B cell (primary cell): ENCODE results near the gene TMEM14B. TPM values are rescaled to one million over a fixed set of nuclear protein-coding genes. Genes with fewer than 3 reads are reported as not detected.

ENCODE experiments used
- ATAC-seq: fragments of 200-7000 bp; cut with Tn5 transposase; one replicate; pipeline ENCODE4 v1.10.0; 2021; ENCODE audit warnings: low read depth, mild to moderate bottlenecking, moderate number of reproducible peaks, moderate library complexity
- CTCF ChIA-PET: fragments of 350-600 bp; sonication (Branson Sonifier 250); formaldehyde crosslinking; loops from one replicate; lab custom pipeline; 2021; ENCODE audit warnings: antibody characterized with exemption, inconsistent platforms; lab: Charles Lee
- POLR2A ChIA-PET: fragments of 350-600 bp; sonication (Branson Sonifier 250); formaldehyde crosslinking; loops from one replicate; lab custom pipeline; 2021; ENCODE audit warnings: antibody characterized with exemption; lab: Charles Lee
- DNase-seq: peaks from one replicate; pipeline ENCODE4 v3.0.0; 2013
- H2AFZ ChIP-seq: 2 replicates; pipeline ENCODE4 v1.6.1; 2012; ENCODE audit warnings: mild to moderate bottlenecking, low read depth, low read length; ENCODE audit not compliant: insufficient read depth, poor library complexity, severe bottlenecking
- H3K27ac ChIP-seq, 2 donors: 1 replicate in 1 of 2; 2 replicates in 1 of 2; pipeline ENCODE4 v1.5.1; 2012 to 2013; ENCODE audit warnings: low read length in 2 of 2, mild to moderate bottlenecking in 2 of 2, moderate library complexity in 1 of 2
- H3K27me3 ChIP-seq, 4 experiments: fragments of 200-600 bp in 1 of 4; sonication (generic) in 1 of 4; replicated peaks in 1 of 4; 1 replicate in 2 of 4; 2 replicates in 2 of 4; pipeline versions ENCODE4 v1.6.1 to v1.7.0; 2013 to 2016; ENCODE audit warnings: low read length in 3 of 4, mild to moderate bottlenecking in 2 of 4, mixed read lengths in 1 of 4, moderate library complexity in 1 of 4; ENCODE audit not compliant: insufficient read depth in 4 of 4, control insufficient read depth in 3 of 4; ENCODE audit errors: control extremely low read depth in 1 of 4
- H3K36me3 ChIP-seq, 2 experiments: replicated peaks in 1 of 2; 1 replicate in 1 of 2; 2 replicates in 1 of 2; pipeline versions ENCODE4 v1.6.1 to v1.7.1; 2013; ENCODE audit warnings: low read length in 1 of 2; ENCODE audit not compliant: insufficient read depth in 2 of 2, control insufficient read depth in 1 of 2; ENCODE audit errors: control extremely low read depth in 1 of 2, extremely low read depth in 1 of 2
- H3K4me1 ChIP-seq, 2 donors: fragments of 200-600 bp in 1 of 2; sonication (generic) in 1 of 2; 1 replicate in 1 of 2; 2 replicates in 1 of 2; pipeline versions ENCODE4 v1.5.1 to v1.6.1; 2013 to 2017; ENCODE audit warnings: low read length in 2 of 2; ENCODE audit not compliant: control insufficient read depth in 2 of 2, insufficient read depth in 2 of 2
- H3K4me2 ChIP-seq: replicated peaks from 2 replicates; pipeline ENCODE3; 2012; ENCODE audit warnings: mild to moderate bottlenecking, low read depth, low read length; ENCODE audit not compliant: poor library complexity, severe bottlenecking
- H3K4me3 ChIP-seq, 5 experiments: fragments of 200-600 bp in 1 of 5; sonication (generic) in 1 of 5; 1 replicate in 3 of 5; 2 replicates in 2 of 5; pipeline versions ENCODE4 v1.5.1 to v1.7.0; 2011 to 2016; ENCODE audit warnings: low read length in 4 of 5, mild to moderate bottlenecking in 4 of 5, low read depth in 2 of 5, control low read depth in 1 of 5, moderate library complexity in 1 of 5; ENCODE audit not compliant: insufficient read depth in 1 of 5; ENCODE audit errors: control extremely low read depth in 1 of 5, extremely low read depth in 1 of 5
- H3K79me2 ChIP-seq: fragments of 200-600 bp; sonication (generic); one replicate; pipeline ENCODE4 v1.6.0; 2016; ENCODE audit warnings: low read length; ENCODE audit not compliant: control insufficient read depth, insufficient read depth
- H3K9ac ChIP-seq: fragments of 200-600 bp; sonication (generic); 2 replicates; pipeline ENCODE4 v1.6.1; 2017; ENCODE audit warnings: mild to moderate bottlenecking, low read length, moderate library complexity
- H3K9me3 ChIP-seq, 3 donors: one replicate each; pipeline versions ENCODE4 v1.6.1 to v1.7.1; 2013; ENCODE audit warnings: low read length in 2 of 3; ENCODE audit not compliant: control insufficient read depth in 2 of 3, insufficient read depth in 1 of 3; ENCODE audit errors: control extremely low read depth in 1 of 3
- H4K20me1 ChIP-seq: 2 replicates; pipeline ENCODE4 v1.6.0; 2012; ENCODE audit warnings: mild to moderate bottlenecking, low read length; ENCODE audit not compliant: insufficient read depth, control insufficient read depth, poor library complexity, severe bottlenecking
- H3K27ac Mint-ChIP-seq: one replicate; pipeline ENCODE4 v1.8.0; 2021; ENCODE audit warnings: mixed read lengths
- H3K27me3 Mint-ChIP-seq: one replicate; pipeline ENCODE4 v1.8.0; 2021; ENCODE audit warnings: mixed read lengths
- H3K4me1 Mint-ChIP-seq: one replicate; pipeline ENCODE4 v1.8.0; 2021; ENCODE audit warnings: mixed read lengths
- H3K4me3 Mint-ChIP-seq: one replicate; pipeline ENCODE4 v1.8.0; 2021; ENCODE audit warnings: mixed read lengths
- H3K9me3 Mint-ChIP-seq: one replicate; pipeline ENCODE4 v1.8.0; 2022; ENCODE audit warnings: mixed read lengths; ENCODE audit not compliant: insufficient read depth
- CTCF ChIP-seq: fragments of 200-600 bp; IDR thresholded peaks from one replicate; pipeline ENCODE4 v1.8.0; 2022; ENCODE audit warnings: antibody characterized with exemption, mild to moderate bottlenecking
- EZH2 ChIP-seq: IDR thresholded peaks from 2 replicates; pipeline ENCODE4 v1.6.1; 2012; ENCODE audit warnings: borderline replicate concordance, low read depth, mild to moderate bottlenecking, moderate library complexity, low read length; ENCODE audit not compliant: insufficient read depth, poor library complexity, severe bottlenecking
- WGBS: methylation state at CpG from one replicate; pipeline ENCODE4 v1.1.5; 2013; ENCODE audit warnings: missing lambda C conversion rate; ENCODE audit not compliant: insufficient coverage; 5-methylcytosine and 5-hydroxymethylcytosine counted together
- intact Hi-C: fragments of 100-400 bp; cut with micrococcal nuclease; formaldehyde crosslinking; loops from one replicate; pipeline ENCODE4 v1.10.0; 2022
- polyA plus RNA-seq: library from polyadenylated mRNA; depleted of rRNA; stranded (reverse); fragments of >200 nt; gene quantifications from 2 replicates; pipeline ENCODE4 v1.2.3, GENCODE V29; 2012
- total RNA-seq, 2 donors: library from RNA; stranded (reverse); fragments of 120-200 nt in 1 of 2; gene quantifications; 1 replicate in 1 of 2; 2 replicates in 1 of 2; pipeline versions ENCODE4 v1.2.3 to v1.2.4, GENCODE V29; 2013 to 2022

TMEM14B gene
- total and polyA plus RNA-seq, 2 donors (not counting 1 experiment from before 2014, with no cell fraction given): 40.8 to 58.5 TPM

- ATAC-seq (no peak), DNase-seq (no peak)
- intact Hi-C loops: no loop called here
- no peaks in the 10 kb centered on the region for H3K27me3 ChIP-seq
- ChIA-PET POLR2A (interaction anchor here (0.8 to 3.0 kb wide), 2 partner anchors 8 to 25 kb away, joined by 5 to 16 read pairs; partner anchors contain the start of genes C6orf52 and PAK1IP1), CTCF (interaction anchor here (1.1 to 1.5 kb wide), 2 partner anchors 25 to 82 kb away, joined by 3 read pairs; partner anchors contain the start of genes C6orf52 and PAK1IP1)
- peaks cover 0 to 20% (median 7%) of the 10 kb centered on the region in 3 donors for H3K9me3 ChIP-seq
- TF ChIP-seq EZH2 (no peak), CTCF (no peak)
- peaks cover 16 to 31% of the 10 kb centered on the region in 2 donors for H3K4me1 ChIP-seq
- H3K4me3 ChIP-seq: peak overlapping the region in 4 of 5 experiments; percentile 53 to 73 (median 66)
- peak overlapping the region; percentile 70 for H3K9ac ChIP-seq
- H3K27me3 Mint-ChIP-seq: no peaks in the 10 kb centered on the region
- H3K79me2 ChIP-seq: peaks cover 13% of the 10 kb centered on the region
- H3K9me3 Mint-ChIP-seq: peaks cover 3% of the 10 kb centered on the region
- peak overlapping the region in 1 of 2 donors; percentile 65 for H3K27ac ChIP-seq
- H3K4me3 Mint-ChIP-seq: peak overlapping the region; percentile 98
- WGBS: 66% methylated on average over 15 of the region's 21 CpGs
- peak overlapping the region; percentile 81 for H2AFZ ChIP-seq
- H3K27ac Mint-ChIP-seq: peak overlapping the region; percentile 59
- peaks cover 32% of the 10 kb centered on the region for H3K4me1 Mint-ChIP-seq
- H3K4me2 ChIP-seq: peak overlapping the region; percentile 88
- H3K36me3 ChIP-seq: no peaks in the 10 kb centered on the region
- no peaks in the 10 kb centered on the region for H4K20me1 ChIP-seq
Observed at GRCh38 chr6:10719964-10720264, 27.7 kb upstream of the TMEM14B start.

- Histone ChIP-seq H3K27me3 (no peaks in the 10 kb centered on the region), H3K4me2 (peak overlapping the region; percentile 88), H3K79me2 (peaks cover 18% of the 10 kb centered on the region), H3K27ac (peak overlapping the region; percentile 50 to 65), H2AFZ (peak overlapping the region; percentile 81), H3K9me3 (peaks cover 0 to 20% (median 7%) of the 10 kb centered on the region in 3 donors), H3K4me1 (peaks cover 16 to 31% of the 10 kb centered on the region in 2 donors), H3K9ac (peak overlapping the region; percentile 70), H3K36me3 (peaks cover 0 to under 1% of the 10 kb centered on the region in 2 experiments), H3K4me3 (peak overlapping the region; percentile 15 to 73 (median 62)), H4K20me1 (no peaks in the 10 kb centered on the region)
- H3K27ac Mint-ChIP-seq: peak overlapping the region; percentile 82
- no peaks in the 10 kb centered on the region for H3K27me3 Mint-ChIP-seq
- peak; percentile 68 for DNase-seq
- ChIA-PET POLR2A (interaction anchor here (0.8 to 3.0 kb wide), 4 partner anchors 7 to 186 kb away, joined by 3 to 16 read pairs (median 4); partner anchors contain the start of genes C6orf52 and PAK1IP1), CTCF (interaction anchor here (0.8 to 3.0 kb wide), 6 partner anchors 25 to 210 kb away, joined by 3 to 12 read pairs (median 3); partner anchors contain the start of genes C6orf52, PAK1IP1 and TMEM14B)
- peak overlapping the region; percentile 98 for H3K4me3 Mint-ChIP-seq
- intact Hi-C loops: no loop called here
- peaks cover 34% of the 10 kb centered on the region for H3K4me1 Mint-ChIP-seq
- peaks cover 3% of the 10 kb centered on the region for H3K9me3 Mint-ChIP-seq
- 47% methylated on average over 49 of the region's 49 CpGs for WGBS
- TF ChIP-seq EZH2: no peak
- TF ChIP-seq CTCF: no peak
- peak; percentile 15 for ATAC-seq
Observed at GRCh38 chr6:10720265-10720959, 27.2 kb upstream of the TMEM14B start.
